K562 (cell line): ENCODE results near the gene BNIPL. TPM values are rescaled to one million over a fixed set of nuclear protein-coding genes. Genes with fewer than 3 reads are reported as not detected.

ENCODE experiments used
- ATF7 ChIP-seq: fragments of 450-650 bp; IDR thresholded peaks from 2 replicates; pipeline ENCODE4 v1.7.1; 2014; ENCODE audit warnings: mild to moderate bottlenecking, moderate library complexity
- CBX3 ChIP-seq, 2 experiments: IDR thresholded peaks; 1 replicate in 1 of 2; 2 replicates in 1 of 2; pipeline ENCODE4 v1.6.1; 2012; ENCODE audit warnings: inconsistent platforms in 2 of 2, low read length in 2 of 2, borderline replicate concordance in 1 of 2, control low read depth in 1 of 2
- CHD2 ChIP-seq: IDR thresholded peaks from 2 replicates; pipeline ENCODE4 v1.6.1; 2011; ENCODE audit warnings: low read depth, low read length
- CREB3L1 ChIP-seq: fragments of 450-650 bp; IDR thresholded peaks from 2 replicates; pipeline ENCODE4 v1.6.1; 2014; ENCODE audit warnings: low read depth, mild to moderate bottlenecking, moderate library complexity, borderline replicate concordance
- CTCF ChIP-seq, 3 experiments: IDR thresholded peaks in 2 of 3; conservative IDR thresholded peaks in 1 of 3; 2 replicates each; pipeline ENCODE4 v1.5.1; 2011 to 2012; ENCODE audit warnings: low read length in 3 of 3, mild to moderate bottlenecking in 3 of 3, control low read depth in 2 of 3, improper control_type of control experiment in 1 of 3, inconsistent platforms in 1 of 3, low read depth in 1 of 3, mixed read lengths in 1 of 3, moderate library complexity in 1 of 3; ENCODE audit not compliant: insufficient read depth in 2 of 3
- FOS ChIP-seq: IDR thresholded peaks from 3 replicates; pipeline ENCODE4 v1.6.1; 2011; ENCODE audit not compliant: insufficient read length; ENCODE audit errors: extremely low read depth
- FOXJ2 ChIP-seq: fragments of 200-800 bp; sonication (Bioruptor generic); IDR thresholded peaks from 2 replicates; pipeline ENCODE4 v1.6.1; 2016; ENCODE audit warnings: missing genetic modification characterization, missing compliant biosample characterization
- JUNB ChIP-seq: fragments of 450-650 bp; formaldehyde crosslinking; conservative IDR thresholded peaks from 2 replicates; pipeline ENCODE4 v1.4.0; 2020; ENCODE audit warnings: mild to moderate bottlenecking
- MTA1 ChIP-seq: fragments of 450-650 bp; IDR thresholded peaks from 2 replicates; pipeline ENCODE4 v1.6.1; 2017; ENCODE audit warnings: borderline replicate concordance
- NFYB ChIP-seq: IDR thresholded peaks from 2 replicates; pipeline ENCODE4 v1.6.1; 2011; ENCODE audit warnings: mild to moderate bottlenecking, moderate library complexity; ENCODE audit not compliant: insufficient read length; ENCODE audit errors: extremely low read depth
- PHF8 ChIP-seq: fragments of 200-600 bp; sonication (generic); IDR thresholded peaks from 2 replicates; pipeline ENCODE4 v1.6.1; 2012; ENCODE audit warnings: mixed run types, mild to moderate bottlenecking, inconsistent platforms, low read length, moderate library complexity, borderline replicate concordance
- RAD21 ChIP-seq, 2 experiments: fragments of 250-450 bp in 1 of 2; fragments of 450-650 bp in 1 of 2; sonication (Bioruptor Pico) in 1 of 2; formaldehyde crosslinking in 1 of 2; IDR thresholded peaks in 1 of 2; conservative IDR thresholded peaks in 1 of 2; 2 replicates each; pipeline versions ENCODE4 v1.4.0 to v1.8.0; 2020 to 2022; ENCODE audit warnings: mild to moderate bottlenecking in 2 of 2, moderate library complexity in 1 of 2
- RBM25 ChIP-seq: fragments of 200-400 bp; formaldehyde crosslinking; IDR thresholded peaks from 2 replicates; pipeline ENCODE4 v1.6.1; 2018; ENCODE audit warnings: low read length, low read depth, moderate library complexity; ENCODE audit not compliant: severe bottlenecking
- SMARCA4 ChIP-seq: fragments of 450-650 bp; IDR thresholded peaks from 2 replicates; pipeline ENCODE4 v1.6.1; 2016
- SREBF1 ChIP-seq: fragments of 150-350 bp; IDR thresholded peaks from 2 replicates; pipeline ENCODE4 v1.6.1; 2014; ENCODE audit warnings: antibody characterized with exemption, low read depth, low read length, borderline replicate concordance
- TAL1 ChIP-seq: fragments of 450-650 bp; IDR thresholded peaks from 2 replicates; pipeline ENCODE4 v1.6.1; 2016; ENCODE audit warnings: mild to moderate bottlenecking
- ZNF699 ChIP-seq: fragments of 250-450 bp; sonication (Bioruptor Pico); IDR thresholded peaks from 2 replicates; pipeline ENCODE4 v1.8.0; 2021; ENCODE audit warnings: mild to moderate bottlenecking, moderate library complexity; ENCODE audit not compliant: insufficient replicate concordance
- polyA plus RNA-seq, 8 experiments: library from polyadenylated mRNA; depleted of rRNA in 4 of 8; stranded (reverse) in 5 of 8; unstranded in 3 of 8; fragments of >200 nt; fragmentation: Nextera tagmentation in 2 of 8; fragmentation: Illumina TruSeq in 1 of 8; extraction: Ambion mirVana in 2 of 8; extraction: Trizol in 1 of 8; gene quantifications; 2 replicates each; pipeline versions ENCODE4 v1.2.1 to v1.2.3, GENCODE V29; 2011 to 2014; ENCODE audit warnings: inconsistent platforms in 1 of 8, missing spikeins in 1 of 8
- total RNA-seq, 7 experiments: library from RNA; depleted of rRNA in 6 of 7; stranded (reverse); fragments of >200 nt in 6 of 7; fragmentation: Illumina TruSeq in 2 of 7; extraction: Trizol in 2 of 7; gene quantifications; 2 replicates each; pipeline versions ENCODE4 v1.2.1 to v1.2.3, GENCODE V29; 2011 to 2021; ENCODE audit warnings: low replicate concordance in 1 of 7
- TF ChIP-seq, protein P1 (sequence below): fragments of 250-450 bp; sonication (Bioruptor Pico); IDR thresholded peaks from 2 replicates; pipeline ENCODE4 v1.8.0; 2021; ENCODE audit warnings: moderate library complexity, mild to moderate bottlenecking, inconsistent platforms
- TF ChIP-seq, protein P2 (sequence below): fragments of 250-450 bp; sonication (Bioruptor Pico); IDR thresholded peaks from 2 replicates; pipeline ENCODE4 v1.8.0; 2021; ENCODE audit warnings: moderate library complexity, mild to moderate bottlenecking, inconsistent platforms

The BNIPL gene
- total and polyA plus RNA-seq, 9 of the 15 experiments (the other 6 are each of a cell fraction or from before 2014, with no cell fraction given) = 0.08 to 1.4 (median 0.68) TPM

DNA sequence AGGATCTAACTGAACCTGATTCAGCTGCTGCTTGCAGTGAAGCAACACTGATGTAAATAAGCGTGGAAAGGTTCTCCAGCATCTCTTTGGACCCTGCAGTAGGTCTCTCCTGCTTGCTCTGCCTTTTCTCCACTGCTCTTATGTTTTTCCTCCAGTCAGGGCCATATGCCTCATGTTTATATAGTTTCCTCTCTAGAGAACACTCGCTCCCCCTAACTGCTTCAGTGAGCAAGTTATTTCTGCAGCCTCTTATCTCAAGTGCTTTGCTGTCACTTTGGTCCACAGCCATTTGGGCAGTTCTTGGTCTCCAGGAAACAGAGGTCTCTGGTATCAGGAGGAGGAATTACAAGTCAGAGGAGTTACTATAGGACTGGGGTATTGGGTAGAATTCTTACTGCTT lies 22.9 kb upstream of the BNIPL start (continued):
- TF ChIP-seq, protein P1, sequence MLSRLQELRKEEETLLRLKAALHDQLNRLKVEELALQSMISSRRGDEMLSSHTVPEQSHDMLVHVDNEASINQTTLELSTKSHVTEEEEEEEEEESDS (CRISPR knock-in tag) = no peak
- TF ChIP-seq TAL1 (no peak), PHF8 (no peak), RBM25 (no peak), CBX3 (IDR thresholded peaks at IDR 0.05; ENCODE audit: borderline replicate concordance in 1 of 2, low read length in 2 of 2) (peak in 1 of 2 experiments; percentile 32; a peak in 1 of 3 replicates), JUNB (CRISPR knock-in tag) (no peak), CREB3L1 (0 out of 2 replicates have a peak, but pooled peaks have one; percentile 37), CTCF (IDR thresholded peaks at IDR 0.05 in 2 of 3, conservative IDR thresholded peaks at IDR 0.05 in 1 of 3; ENCODE audit: insufficient read depth in 2 of 3, low read depth in 1 of 3, low read length in 3 of 3) (peak in 2 of 3 experiments; percentile 26 to 51; a peak in 4 of 6 replicates), FOS (no peak), CHD2 (no peak), NFYB (no peak), MTA1 (no peak), SREBF1 (no peak), ATF7 (peak; percentile 43; the same call in 1 of the 2 replicates), ZNF699 (CRISPR knock-in tag) (no peak), FOXJ2 (tag) (0 out of 2 replicates have a peak, but pooled peaks have one; percentile 24), RAD21 (CRISPR knock-in tag; conservative IDR thresholded peaks at IDR 0.05 in 1 of 2, IDR thresholded peaks at IDR 0.05 in 1 of 2) (peak; percentile 20 to 52; a peak in 2 of 4 replicates), SMARCA4 (peak; percentile 42; the same call in 1 of the 2 replicates)
- TF ChIP-seq, protein P2, sequence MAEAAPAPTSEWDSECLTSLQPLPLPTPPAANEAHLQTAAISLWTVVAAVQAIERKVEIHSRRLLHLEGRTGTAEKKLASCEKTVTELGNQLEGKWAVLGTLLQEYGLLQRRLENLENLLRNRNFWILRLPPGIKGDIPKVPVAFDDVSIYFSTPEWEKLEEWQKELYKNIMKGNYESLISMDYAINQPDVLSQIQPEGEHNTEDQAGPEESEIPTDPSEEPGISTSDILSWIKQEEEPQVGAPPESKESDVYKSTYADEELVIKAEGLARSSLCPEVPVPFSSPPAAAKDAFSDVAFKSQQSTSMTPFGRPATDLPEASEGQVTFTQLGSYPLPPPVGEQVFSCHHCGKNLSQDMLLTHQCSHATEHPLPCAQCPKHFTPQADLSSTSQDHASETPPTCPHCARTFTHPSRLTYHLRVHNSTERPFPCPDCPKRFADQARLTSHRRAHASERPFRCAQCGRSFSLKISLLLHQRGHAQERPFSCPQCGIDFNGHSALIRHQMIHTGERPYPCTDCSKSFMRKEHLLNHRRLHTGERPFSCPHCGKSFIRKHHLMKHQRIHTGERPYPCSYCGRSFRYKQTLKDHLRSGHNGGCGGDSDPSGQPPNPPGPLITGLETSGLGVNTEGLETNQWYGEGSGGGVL (CRISPR knock-in tag) = no peak
